Astrocyte of the cerebellum (primary cell): Measurements from ENCODE around the gene NHERF2.

Experiments
- DNase-seq: peaks from one replicate; pipeline ENCODE4 v3.0.0-alpha.2; 2011; ENCODE audit warnings: low read depth
- H3K4me3 ChIP-seq: 2 replicates; pipeline ENCODE4 v1.5.1; 2011; ENCODE audit warnings: mild to moderate bottlenecking, low read depth, low read length, moderate library complexity
- in situ Hi-C: cut with HindIII; loops from 2 replicates; pipeline ENCODE4 v1.10.0; 2017; ENCODE audit warnings: low sequenced_read_pairs
- TF ChIP-seq, protein P1 (sequence below): IDR thresholded peaks from 2 replicates; pipeline ENCODE4 v1.5.1; 2012; ENCODE audit warnings: low read length, low read depth, moderate library complexity, mild to moderate bottlenecking; ENCODE audit errors: missing control alignments

NHERF2 gene

DNA sequence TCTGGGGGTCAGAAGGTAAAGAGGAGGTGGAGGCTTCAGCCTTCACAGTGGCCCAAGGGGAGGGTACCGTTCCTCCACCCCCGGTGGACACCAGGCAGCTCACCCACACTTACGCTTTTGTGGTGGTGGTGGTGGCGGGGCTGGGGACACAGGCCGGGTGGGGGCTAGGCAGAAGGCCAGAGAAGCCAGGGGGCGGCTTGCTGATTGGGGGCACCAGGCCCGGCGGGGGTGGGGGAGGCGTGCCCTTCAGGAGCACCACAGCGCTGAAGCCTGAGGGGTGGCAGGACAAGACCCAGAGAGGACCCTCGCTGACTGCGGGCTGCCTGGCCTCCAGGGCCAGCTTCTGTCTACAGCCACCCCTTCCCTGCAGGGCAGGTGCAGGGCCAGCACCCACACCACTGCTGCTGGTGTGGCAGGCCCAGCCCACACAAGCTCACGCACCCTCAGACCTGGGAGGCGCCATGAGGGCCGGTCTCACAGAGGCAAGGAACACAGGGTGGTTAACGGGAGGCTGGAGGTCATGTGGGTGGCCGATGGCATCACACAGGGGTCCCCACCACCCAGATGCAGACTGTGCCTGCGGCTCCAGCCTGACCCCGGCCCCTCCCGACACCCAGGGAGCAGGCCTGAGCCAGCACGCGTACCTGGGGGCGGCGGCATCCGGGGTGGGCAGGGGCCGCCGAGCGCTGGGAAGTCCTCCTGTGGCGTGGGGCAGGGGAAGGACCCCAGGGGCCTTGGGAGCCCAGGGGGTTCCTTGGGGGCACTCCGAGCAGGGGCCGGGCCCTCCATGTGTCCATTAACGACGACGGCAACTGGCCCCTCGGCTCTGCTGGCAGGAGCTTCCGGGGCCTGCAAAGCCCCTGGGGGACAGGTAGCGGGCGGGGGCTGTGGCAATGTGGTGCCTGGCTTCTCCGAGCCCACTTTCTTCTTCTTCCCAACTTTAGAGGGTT lies 27.6 kb upstream of the NHERF2 start:
- no peak overlapping the region for H3K4me3 ChIP-seq
- in situ Hi-C loops = no loop called here
- DNase-seq = no peak
- TF ChIP-seq, protein P1, sequence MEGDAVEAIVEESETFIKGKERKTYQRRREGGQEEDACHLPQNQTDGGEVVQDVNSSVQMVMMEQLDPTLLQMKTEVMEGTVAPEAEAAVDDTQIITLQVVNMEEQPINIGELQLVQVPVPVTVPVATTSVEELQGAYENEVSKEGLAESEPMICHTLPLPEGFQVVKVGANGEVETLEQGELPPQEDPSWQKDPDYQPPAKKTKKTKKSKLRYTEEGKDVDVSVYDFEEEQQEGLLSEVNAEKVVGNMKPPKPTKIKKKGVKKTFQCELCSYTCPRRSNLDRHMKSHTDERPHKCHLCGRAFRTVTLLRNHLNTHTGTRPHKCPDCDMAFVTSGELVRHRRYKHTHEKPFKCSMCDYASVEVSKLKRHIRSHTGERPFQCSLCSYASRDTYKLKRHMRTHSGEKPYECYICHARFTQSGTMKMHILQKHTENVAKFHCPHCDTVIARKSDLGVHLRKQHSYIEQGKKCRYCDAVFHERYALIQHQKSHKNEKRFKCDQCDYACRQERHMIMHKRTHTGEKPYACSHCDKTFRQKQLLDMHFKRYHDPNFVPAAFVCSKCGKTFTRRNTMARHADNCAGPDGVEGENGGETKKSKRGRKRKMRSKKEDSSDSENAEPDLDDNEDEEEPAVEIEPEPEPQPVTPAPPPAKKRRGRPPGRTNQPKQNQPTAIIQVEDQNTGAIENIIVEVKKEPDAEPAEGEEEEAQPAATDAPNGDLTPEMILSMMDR = no peak

DNA sequence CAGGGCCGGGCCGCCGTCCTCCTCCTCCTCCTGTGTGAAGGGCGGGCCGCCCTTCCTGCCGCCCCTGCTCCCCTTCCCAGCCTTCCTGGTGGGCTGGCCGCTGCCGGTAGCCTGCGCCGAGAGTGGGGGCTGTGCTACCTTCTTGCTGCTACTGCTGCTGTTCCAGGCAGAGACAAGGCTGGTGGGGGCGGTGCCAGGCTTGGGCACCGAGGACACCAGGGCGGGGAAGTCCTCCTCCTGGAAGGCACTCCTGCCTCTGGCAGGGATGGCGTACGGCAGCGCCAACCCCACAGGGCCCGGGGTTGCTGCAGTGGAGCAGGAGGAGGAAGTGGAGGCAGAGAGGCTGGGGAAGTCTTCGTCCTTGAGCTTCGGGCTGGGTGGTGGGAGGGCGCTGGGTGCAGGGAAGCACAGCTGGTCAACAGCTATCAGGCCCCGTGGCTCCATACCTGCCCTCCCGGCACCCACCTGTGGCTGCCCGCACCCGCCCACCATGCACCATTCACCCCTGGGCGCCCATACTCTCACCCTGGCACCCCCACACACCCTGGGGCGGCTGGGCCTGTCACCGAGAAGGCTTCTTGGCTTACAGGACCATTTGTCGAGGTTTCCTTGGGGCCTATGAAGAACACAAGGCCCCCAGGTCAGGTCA lies 26.7 kb upstream of the NHERF2 start:
- H3K4me3 ChIP-seq = no peak overlapping the region
- TF ChIP-seq, protein P1 = no peak
- no peak for DNase-seq
- in situ Hi-C loops = no loop called here

DNA sequence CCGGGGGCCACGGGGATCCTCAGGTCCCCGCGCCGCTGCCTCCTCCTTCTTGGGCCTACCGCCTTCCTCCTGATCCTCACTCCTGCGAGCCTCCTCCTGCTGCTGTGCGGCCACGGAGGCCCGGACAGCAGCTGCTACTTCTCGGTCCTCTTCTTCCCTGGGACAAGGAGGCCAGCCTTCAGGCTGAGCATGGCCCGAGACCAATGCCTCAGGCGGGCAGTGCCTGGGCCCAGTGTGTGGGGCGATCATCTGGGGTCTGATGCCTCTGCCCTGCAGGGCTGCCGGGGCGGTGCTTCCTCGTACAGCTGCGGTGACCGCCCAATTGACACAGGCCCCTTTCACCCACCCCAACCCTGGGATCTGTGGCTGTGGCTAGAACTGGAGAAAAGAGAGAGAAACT lies 25.7 kb upstream of the NHERF2 start:
- in situ Hi-C loops = no loop called here
- no peak for DNase-seq

DNA sequence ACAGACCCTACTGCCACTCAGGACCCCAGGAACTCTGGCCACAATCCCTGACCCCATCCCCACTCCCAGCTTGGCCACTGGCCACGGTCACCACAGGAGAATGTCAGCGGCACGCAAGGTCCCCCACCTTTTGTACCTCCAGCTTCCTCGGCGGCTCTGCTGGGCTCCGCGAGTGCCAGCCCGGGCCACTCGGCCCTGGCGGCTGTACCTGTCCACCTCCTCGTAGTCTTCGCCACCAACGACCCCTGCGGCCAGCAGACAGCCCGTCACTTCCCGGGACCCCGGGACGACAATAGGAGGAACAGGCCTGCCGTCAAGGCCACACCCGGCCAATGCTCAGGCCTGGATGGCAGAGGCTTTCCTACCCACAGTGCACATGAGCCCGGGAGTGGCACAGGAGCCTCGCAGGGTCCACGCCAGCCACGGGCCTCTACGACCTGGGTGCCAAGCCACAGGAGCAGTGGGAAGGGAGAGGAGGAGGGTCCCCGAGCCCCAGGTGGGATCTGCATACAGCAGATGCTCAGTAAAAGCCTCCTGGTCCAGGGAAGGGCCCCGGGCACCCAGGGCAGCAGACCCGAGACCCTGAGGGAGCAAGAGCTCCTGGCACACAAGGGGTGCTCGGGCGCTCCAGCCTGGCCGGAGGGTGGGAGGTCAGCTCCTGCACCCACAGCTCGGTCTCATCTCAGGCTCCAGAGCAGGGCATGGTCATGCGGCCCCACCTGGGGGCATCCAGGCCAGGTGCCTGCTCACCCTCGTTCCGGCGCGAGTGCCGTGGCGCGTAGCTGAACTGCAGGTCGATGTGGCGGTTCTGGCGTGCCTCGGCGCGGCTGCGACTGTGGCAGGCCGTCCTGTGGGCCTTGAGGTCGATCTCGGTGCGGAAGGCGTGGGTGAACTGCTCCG lies 25.0 kb upstream of the NHERF2 start:
- TF ChIP-seq, protein P1 = no peak
- DNase-seq = no peak
- in situ Hi-C loops = no loop called here
- no peak overlapping the region for H3K4me3 ChIP-seq

More for the DNA sequence above, 25.7 kb upstream of the NHERF2 start:
- no peak overlapping the region for H3K4me3 ChIP-seq
- TF ChIP-seq, protein P1 = no peak

DNA sequence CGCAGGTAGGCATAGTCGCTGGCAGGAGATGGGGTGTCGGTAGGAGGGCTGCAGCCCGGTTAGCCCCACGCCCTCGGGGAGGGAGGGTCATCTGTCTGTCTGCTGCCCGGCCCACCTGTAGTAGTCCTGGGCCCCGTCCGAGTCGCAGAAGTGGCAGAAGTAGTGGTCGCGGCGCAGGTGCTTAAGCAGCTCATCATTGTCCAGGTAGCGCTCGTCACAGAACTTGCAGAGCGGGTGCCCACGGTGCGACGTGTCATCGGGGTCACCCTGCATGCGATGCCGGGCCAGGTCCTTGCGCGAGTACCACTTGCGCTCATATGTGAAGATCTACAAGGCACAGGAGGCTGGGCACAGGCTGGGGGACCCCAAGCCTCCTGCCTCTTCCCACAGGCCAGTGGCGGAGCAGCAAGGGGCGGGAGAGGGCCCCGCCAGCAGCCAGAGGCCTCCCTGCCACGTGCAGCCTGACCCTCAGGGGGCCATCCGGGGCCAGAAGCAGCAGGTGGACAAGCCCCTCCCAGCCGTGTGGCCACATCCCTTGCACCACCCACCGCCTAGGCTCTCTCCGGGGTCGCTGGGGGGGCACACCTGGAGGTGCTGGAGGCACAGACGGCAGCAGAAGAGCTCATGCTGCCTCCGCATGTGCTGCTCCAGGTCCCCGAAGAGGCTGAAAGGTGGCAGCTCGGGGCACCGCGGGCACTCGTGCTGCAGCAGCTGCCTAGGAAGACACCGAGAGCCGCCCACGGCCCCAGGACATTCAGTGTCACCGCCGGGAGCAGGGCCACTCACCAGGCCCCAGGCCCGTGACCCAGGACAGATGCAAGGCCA lies 24.1 kb upstream of the NHERF2 start:
- TF ChIP-seq, protein P1 = no peak
- DNase-seq = no peak
- no peak overlapping the region for H3K4me3 ChIP-seq
- in situ Hi-C loops = no loop called here
